Mammary epithelial cell (primary cell): ENCODE results near the gene ARL4A.

ENCODE experiments used
- CTCF ChIP-seq, 2 donors: IDR thresholded peaks in 1 of 2; conservative IDR thresholded peaks in 1 of 2; 2 replicates each; pipeline ENCODE4 v1.5.1; 2011 to 2012; ENCODE audit warnings: inconsistent platforms in 2 of 2, low read length in 2 of 2, mild to moderate bottlenecking in 2 of 2, control low read depth in 1 of 2, low read depth in 1 of 2; ENCODE audit not compliant: insufficient read depth in 1 of 2; ENCODE audit errors: extremely low read depth in 1 of 2
- EZH2 ChIP-seq: IDR thresholded peaks from 2 replicates; pipeline ENCODE4 v1.6.1; 2012; ENCODE audit warnings: low read length, inconsistent platforms, borderline replicate concordance

GRCh38 chr7:12735923-12736322 lies 48.5 kb downstream of the ARL4A start:
- no peak for TF ChIP-seq CTCF (conservative IDR thresholded peaks at IDR 0.05 in 1 of 2, IDR thresholded peaks at IDR 0.05 in 1 of 2; ENCODE audit: extremely low read depth in 1 of 2, insufficient read depth in 1 of 2, low read depth in 1 of 2, low read length in 2 of 2)
- no peak for TF ChIP-seq EZH2
